Transverse colon (tissue), 4 donors: Measurements from ENCODE around the gene IKZF2.

Experiments
- CTCF ChIP-seq, 5 experiments: fragments of 200-600 bp in 3 of 5; fragments of 450-650 bp in 2 of 5; sonication (generic) in 3 of 5; IDR thresholded peaks; 1 replicate in 2 of 5; 2 replicates in 3 of 5; pipeline ENCODE4 v1.5.1; 2016 to 2017; ENCODE audit warnings: antibody characterized with exemption in 5 of 5, inconsistent platforms in 3 of 5, mild to moderate bottlenecking in 2 of 5, moderate library complexity in 1 of 5
- POLR2AphosphoS5 ChIP-seq, 3 donors: sonication (generic); formaldehyde crosslinking; IDR thresholded peaks; one replicate each; pipeline ENCODE4 v1.6.1; 2016; ENCODE audit warnings: antibody characterized with exemption in 3 of 3

GRCh38 chr2:213015387-213016165, 135.8 kb downstream of the IKZF2 start:
- TF ChIP-seq CTCF (IDR thresholded peaks at IDR 0.05) = no peak
- TF ChIP-seq POLR2AphosphoS5 (IDR thresholded peaks at IDR 0.05) = no peak
